IPS-11a (cell line): ENCODE results near the gene PMS2.
"Not testable (repeated sequence)": the region's sequence is repeated elsewhere in the genome, so short reads cannot be mapped to it uniquely, and the experiment has no call there.

Source experiments
- H3K4me3 ChIP-seq: one replicate; pipeline ENCODE4 v1.5.1; 2013; ENCODE audit warnings: low read depth, low read length, control low read depth

The PMS2 gene

GRCh38 chr7:5926263-5926870 lies 82.5 kb downstream of the PMS2 start:
- H3K4me3 ChIP-seq: not testable (repeated sequence)

- not testable (repeated sequence) for H3K4me3 ChIP-seq
Observed at GRCh38 chr7:5924630-5925029, 84.2 kb downstream of the PMS2 start.

- not testable (repeated sequence) for H3K4me3 ChIP-seq
Observed at GRCh38 chr7:5924180-5924579, 84.7 kb downstream of the PMS2 start.
